Measurements from ENCODE around the gene WBP2NL.

Gene WBP2NL

GRCh38 chr22:41978732-41979131 lies 19.9 kb upstream of the WBP2NL start:
- no peak for DNase-seq (ENCODE audit: low spot score)

- peak; percentile 63 for DNase-seq (ENCODE audit: low spot score)
Observed at GRCh38 chr22:41979423-41980250, 19.0 kb upstream of the WBP2NL start.

- DNase-seq (ENCODE audit: low spot score): no peak
Observed at GRCh38 chr22:41982865-41983264, 15.7 kb upstream of the WBP2NL start.

GRCh38 chr22:41983513-41984405 lies 14.8 kb upstream of the WBP2NL start:
- no peak for DNase-seq (ENCODE audit: low spot score)

- DNase-seq (ENCODE audit: low spot score): no peak
Observed at GRCh38 chr22:41987276-41987675, 11.3 kb upstream of the WBP2NL start.

GRCh38 chr22:41989246-41989645 lies 9.3 kb upstream of the WBP2NL start:
- no peak for DNase-seq (ENCODE audit: low spot score)

- no peak for DNase-seq (ENCODE audit: low spot score)
Observed at GRCh38 chr22:41991111-41991510, 7.5 kb upstream of the WBP2NL start.

- no peak for DNase-seq (ENCODE audit: low spot score)
Observed at GRCh38 chr22:41992496-41992895, 6.1 kb upstream of the WBP2NL start.

GRCh38 chr22:41995211-41995610 lies 3.4 kb upstream of the WBP2NL start:
- no peak for DNase-seq (ENCODE audit: low spot score)

- no peak for DNase-seq (ENCODE audit: low spot score)
Observed at GRCh38 chr22:41996826-41997225, 1.8 kb upstream of the WBP2NL start.

GRCh38 chr22:42000466-42000865 lies 1.9 kb downstream of the WBP2NL start:
- DNase-seq (ENCODE audit: low spot score): no peak

GRCh38 chr22:42001121-42001520 lies 2.5 kb downstream of the WBP2NL start:
- DNase-seq (ENCODE audit: low spot score): no peak

GRCh38 chr22:42001706-42002105 lies 3.1 kb downstream of the WBP2NL start:
- no peak for DNase-seq (ENCODE audit: low spot score)

- no peak for DNase-seq (ENCODE audit: low spot score)
Observed at GRCh38 chr22:42007922-42008321, 9.3 kb downstream of the WBP2NL start.

GRCh38 chr22:42010778-42011177 lies 12.2 kb downstream of the WBP2NL start:
- DNase-seq (ENCODE audit: low spot score): no peak

- no peak for DNase-seq (ENCODE audit: low spot score)
Observed at GRCh38 chr22:42013385-42013784, 14.8 kb downstream of the WBP2NL start.

GRCh38 chr22:42016111-42016510 lies 17.5 kb downstream of the WBP2NL start:
- no peak for DNase-seq (ENCODE audit: low spot score)

- no peak for DNase-seq (ENCODE audit: low spot score)
Observed at GRCh38 chr22:42018224-42018623, 19.6 kb downstream of the WBP2NL start.

GRCh38 chr22:42021571-42021970 lies 23.0 kb downstream of the WBP2NL start:
- DNase-seq (ENCODE audit: low spot score): no peak

- DNase-seq (ENCODE audit: low spot score): no peak
Observed at GRCh38 chr22:42022162-42022847, 23.7 kb downstream of the WBP2NL start.

- DNase-seq (ENCODE audit: low spot score): no peak
Observed at GRCh38 chr22:42025421-42025820, 26.8 kb downstream of the WBP2NL start.

- no peak for DNase-seq (ENCODE audit: low spot score)
Observed at GRCh38 chr22:42026705-42027104, 28.1 kb downstream of the WBP2NL start.

Data from cerebellar cortex (tissue), 1 donor.